Fibroblast of the conjunctiva (primary cell): ENCODE measurements around the gene ST6GALNAC6.

ENCODE experiments used
- DNase-seq: peaks from one replicate; pipeline ENCODE4 v3.0.0-alpha.2; 2010; ENCODE audit warnings: low read depth

Gene ST6GALNAC6

DNA sequence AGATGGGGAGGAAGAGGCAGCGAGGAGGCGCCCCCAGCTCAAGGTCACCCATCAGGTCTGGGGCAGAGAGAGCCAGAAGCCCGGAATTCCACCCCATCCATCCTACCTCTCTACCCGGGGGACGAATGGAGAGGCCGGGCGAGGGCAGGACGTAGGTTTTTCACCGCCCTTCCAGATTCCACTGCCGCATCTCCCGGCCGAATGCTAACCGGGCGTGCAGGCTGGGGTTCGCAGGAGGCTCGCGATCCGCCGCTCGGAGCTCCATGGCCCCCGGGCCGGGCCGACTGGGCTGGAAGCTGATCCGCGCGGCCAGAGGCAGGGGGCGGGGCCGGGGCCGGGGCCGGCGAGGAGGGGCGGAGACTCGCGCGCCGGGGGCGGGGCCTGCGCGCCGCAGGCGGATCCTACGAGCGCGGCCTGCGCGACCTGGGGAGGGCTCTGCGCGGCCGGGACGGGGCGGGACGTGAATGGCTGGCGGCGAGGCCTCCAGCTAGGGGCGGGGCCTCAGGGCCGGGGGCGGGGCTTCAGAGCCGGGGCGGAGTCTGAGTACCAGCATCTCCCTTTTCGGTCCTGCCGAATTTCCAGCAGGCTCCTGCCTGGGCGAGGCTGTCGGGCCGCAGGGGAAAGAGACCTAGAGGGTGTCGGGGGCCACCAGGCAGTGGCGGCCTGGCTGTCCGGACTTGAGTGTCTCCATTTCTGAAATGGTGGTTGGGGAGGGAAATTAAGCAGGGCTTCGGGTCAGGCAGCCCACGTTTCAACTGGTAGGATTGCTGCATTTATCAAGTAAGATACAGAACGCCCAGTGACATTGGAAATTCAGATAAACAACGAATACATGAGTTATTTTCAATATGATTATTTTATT, 17.5 kb upstream of the ST6GALNAC6 start, which contains the start of gene ST6GALNAC4:
TSS of gene ST6GALNAC4 (minus strand) at position 322 of the 862 bp plus-strand sequence. CDS start 622 bp downstream, outside the sequence.
- DNase-seq: peak; percentile 89

DNA sequence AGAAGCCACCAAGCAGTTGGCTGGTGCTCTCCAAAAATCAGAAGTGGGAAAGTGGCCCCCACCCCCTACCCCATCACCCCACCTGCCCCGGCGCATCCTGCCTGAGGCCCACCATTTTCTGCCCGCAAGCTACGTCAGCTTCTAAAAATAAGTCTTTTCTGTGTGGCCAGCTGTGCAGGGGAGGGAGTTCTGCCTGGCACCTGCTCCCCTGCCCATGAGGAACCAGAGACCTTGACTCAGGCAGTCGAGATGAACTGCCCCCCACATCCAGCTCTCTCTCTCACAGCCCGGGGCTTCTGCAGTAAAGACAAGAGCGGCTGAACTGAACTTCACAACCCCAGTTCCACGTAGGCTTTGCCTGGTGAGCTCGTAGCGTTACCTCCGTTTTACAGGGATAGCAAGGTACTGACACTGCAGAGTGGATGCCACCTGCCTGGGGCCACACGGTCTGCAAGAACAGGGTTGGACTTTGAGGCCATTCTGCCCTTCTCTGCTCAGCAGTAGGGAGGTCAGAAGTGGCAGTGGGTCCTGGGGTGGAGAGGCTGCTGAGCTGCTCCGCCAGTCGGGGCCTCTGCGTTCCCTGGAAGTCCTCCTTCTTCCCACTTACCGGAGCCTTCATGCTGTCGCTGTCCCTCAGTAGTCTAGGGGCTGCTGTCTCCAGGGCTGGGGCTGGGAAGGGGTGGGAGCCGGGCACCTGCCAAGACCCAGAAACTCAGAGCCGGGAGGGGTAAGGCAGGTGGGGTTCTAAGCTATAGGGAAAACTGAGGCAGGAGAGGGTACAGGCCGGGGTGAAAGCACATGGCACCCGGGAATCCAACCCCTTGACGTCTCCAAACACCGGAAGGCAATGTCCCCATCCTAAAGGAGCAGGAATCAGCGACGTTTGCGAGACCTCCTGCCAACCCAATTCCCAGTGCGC, 16.7 kb upstream of the ST6GALNAC6 start:
- no peak for DNase-seq

DNA sequence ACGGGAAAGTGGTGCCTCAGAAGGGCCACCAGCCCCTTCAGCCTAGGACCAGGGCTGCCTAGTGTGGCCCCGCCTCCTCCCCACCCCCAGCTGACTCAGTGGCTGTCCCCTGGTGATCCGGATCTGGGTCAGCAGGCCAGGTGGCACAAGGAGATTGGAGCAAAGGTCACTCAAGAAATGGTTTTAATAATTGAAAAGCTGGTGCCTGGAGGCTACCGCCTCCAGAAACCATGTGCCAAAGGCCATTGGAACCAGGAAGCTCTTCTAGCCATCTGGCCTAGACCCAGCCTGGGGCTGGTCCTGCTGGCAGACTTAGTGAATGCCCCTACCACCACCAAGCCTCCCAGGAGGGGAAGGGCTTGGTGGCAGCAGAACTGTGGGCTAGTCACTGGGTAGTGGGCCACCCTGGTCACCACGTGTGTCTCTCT, 15.9 kb upstream of the ST6GALNAC6 start:
- no peak for DNase-seq

DNA sequence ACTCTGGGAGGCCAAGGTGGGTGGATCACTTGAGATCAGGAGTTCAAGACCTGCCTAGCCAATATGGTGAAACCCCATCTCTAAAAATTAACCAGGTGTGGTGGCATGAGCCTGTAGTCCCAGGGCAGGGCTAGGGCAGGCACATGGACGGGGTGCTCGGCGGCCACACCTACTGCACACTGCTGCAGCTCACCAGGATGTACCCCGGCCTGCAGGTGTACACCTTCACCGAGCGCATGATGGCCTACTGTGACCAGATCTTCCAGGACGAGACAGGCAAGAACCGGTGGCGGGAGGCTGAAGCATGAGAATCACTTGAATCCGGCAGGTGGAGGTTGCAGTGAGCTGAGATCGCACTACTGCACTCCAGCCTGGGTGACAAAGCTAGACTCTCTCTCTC, 14.3 kb upstream of the ST6GALNAC6 start:
- DNase-seq: no peak

DNA sequence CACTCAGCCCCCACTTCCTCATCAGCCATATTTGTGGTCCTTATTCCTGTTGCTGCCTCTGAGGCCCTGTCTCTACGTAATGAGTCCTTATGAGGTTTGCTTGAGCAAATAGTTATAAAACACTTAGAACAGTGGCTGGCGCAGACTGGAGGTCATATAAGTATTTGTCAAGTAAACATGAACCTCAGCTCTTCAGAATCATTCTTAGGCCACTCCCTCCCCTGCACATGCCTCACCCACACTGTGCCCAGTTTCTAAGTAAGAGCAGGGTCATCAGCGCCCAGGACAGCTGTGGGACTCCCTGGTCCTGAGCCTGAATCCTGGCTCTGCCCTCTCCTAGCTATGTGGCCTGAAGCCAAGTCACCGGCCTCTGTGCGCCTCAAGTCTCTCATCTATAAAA, 13.5 kb upstream of the ST6GALNAC6 start:
- no peak for DNase-seq

DNA sequence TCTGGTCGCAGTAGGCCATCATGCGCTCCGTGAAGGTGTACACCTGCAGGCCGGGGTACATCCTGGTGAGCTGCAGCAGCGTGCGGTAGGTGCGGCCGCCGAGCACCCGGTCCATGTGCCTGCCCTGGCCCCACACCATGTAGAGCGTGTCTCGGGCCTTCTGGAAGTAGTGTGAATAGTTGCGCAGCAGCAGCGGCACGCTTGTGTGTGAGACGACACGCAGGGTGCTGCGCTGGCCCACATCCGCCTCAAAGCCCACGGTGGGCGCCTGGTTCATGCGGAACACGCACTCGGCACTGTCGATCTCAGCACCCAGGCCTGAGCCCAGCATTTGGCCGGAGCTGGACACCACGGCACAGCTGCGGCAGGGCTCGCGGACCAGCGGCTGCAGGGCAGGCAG, 12.9 kb upstream of the ST6GALNAC6 start:
- DNase-seq: no peak

DNA sequence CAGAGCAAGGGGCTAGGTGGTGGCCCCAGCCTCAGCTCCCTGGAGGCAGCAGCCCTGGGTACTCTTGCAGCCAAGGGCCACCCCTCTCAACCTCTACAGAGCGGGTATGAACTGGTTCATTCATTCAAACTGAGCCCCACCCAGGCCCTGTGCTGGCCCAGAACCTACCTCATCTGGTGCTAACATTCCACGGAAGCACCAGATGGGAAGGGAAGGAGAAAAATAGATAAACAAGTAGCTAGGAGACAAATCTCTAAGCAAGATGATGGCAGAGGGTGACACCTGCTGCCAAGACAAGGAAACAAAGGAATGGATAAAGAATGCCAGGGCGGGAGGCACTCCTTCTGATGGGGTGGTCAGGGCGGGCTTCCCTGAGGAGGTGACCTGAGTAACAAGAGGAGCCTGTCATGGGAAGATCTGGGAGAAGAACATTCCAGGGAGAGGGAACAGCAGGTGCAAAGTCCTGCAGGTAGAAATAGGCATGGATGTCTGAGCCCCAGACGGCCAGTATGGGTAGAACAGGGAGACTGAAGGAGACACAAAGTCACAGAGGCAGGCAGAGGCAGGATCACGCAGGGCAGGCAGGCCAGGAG, 11.3 kb upstream of the ST6GALNAC6 start:
- DNase-seq: no peak

DNA sequence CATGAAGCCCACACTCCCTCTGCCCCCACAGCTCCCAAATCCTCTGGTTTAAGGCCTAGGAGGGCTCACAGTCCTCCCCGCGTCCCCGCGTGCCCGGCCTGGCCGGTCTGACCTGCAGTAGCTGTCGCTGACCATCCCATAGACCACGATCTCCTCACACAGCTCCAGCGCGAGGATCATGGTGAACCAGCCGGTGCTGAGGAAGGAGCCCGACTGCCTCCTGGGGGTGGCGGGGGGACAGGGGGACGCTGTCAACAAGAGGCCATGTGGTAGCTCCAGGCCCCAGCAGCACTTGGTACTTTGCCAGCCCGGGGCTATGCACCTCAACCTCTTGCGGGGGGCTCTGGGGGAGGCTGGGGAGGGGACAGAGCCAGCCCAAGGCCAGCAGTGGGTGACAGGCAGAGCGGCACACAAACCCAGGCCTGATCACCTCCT, 10.5 kb upstream of the ST6GALNAC6 start:
- no peak for DNase-seq

DNA sequence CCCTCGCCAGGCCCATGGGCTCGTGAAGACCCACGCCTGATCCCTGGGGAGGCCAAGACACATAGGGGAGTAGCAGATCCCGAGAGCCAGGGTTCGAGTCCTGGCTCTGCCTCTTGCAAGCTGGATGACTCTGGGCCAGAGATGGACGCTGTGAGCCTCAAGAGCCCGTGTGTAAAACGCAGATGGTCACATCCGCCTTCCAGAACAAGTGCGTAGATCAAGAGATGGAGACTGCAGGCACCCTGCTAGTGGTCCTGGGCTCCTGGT, 9.2 kb upstream of the ST6GALNAC6 start:
- no peak for DNase-seq

DNA sequence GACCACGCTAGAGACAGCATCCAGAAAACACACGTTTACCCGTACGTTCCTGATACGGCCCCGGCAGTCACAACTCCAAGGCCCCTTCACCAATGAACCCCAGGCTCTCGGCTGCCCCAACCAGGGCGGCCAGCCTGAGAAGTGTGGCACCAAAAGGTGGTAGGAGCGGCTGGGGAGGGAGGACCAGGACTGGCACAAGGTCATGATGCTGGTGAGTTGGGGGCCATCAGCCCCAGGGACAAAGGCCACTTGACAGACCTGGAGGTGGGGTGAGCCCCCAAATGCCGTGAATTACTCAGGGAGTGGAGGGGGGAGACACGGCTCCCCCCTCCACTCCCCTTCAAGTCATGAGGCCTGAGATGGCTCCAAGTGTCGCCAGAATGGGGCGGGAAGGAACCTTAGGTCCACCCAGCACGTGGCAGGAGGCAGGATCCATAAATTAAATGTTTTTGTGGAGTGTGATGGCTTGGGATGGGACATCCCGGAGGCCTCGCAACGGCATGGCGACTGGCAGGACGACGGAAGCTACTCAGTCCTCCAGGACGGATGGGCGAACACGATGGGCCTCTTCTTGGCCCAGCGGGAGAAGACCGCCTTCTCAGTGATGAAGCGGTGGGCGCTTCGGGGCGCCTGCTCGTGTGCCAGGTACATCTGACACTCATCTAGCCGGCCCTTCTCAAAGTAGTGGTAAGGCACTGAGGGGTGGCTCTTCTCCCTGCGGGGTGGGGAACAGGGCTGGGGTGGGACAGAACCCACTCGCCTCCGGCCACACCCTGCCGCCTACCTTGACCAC, 8.7 kb upstream of the ST6GALNAC6 start:
- DNase-seq: no peak

DNA sequence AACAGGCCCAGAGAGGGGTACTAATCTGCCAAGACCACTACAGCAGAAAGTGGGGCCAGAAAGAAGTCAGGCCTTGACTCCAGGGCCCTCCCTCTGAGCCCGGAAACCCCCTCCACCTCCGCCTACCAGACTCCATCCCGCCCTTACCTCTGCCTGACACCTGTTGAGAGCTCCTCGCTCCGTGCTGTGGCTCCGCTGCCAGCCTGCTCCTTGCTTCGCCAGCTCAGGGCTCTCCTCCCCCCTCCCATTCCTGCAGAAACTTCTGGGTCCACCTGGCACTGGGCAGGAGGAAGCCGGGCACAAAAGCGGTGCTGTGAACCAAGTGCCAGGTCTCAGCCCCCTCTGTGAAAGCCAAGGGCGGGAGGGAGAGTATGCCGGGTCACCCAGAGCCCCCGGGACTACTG, 6.4 kb upstream of the ST6GALNAC6 start:
- DNase-seq: no peak

DNA sequence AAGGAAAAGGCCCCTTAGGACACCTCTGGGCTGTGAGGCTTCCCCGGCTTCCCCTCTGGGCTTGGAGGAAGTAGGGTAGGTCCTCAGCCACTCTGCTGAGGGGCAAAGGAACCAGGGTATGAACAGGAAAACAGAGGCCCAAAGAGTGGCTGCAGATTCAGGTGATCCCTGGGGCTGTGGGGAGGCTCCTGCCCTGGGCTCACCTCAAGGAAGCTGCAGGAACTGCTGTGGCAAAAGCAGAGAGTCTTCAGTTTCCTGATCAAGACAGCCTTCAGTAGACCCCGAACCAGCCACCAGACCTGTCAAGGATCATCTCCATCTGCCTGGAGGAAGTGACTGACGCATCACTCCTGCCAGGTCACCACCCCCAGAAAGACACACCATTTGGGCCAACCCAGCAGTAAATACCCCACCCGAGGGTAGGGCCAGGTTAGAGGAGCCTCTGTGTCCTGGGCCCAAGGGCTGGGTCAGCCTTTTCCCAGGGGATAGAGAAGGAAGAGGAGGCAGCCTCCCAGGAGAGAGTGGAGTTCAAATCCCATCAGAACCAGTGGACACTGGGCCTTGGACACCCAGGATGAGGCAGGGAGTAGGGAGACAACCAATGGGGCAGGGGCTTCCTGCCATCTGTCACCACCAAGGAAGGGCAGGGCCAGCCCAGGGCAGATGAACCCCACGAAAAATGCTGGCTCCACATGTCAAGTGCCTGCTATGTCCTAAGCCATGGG, 5.8 kb upstream of the ST6GALNAC6 start:
- no peak for DNase-seq

DNA sequence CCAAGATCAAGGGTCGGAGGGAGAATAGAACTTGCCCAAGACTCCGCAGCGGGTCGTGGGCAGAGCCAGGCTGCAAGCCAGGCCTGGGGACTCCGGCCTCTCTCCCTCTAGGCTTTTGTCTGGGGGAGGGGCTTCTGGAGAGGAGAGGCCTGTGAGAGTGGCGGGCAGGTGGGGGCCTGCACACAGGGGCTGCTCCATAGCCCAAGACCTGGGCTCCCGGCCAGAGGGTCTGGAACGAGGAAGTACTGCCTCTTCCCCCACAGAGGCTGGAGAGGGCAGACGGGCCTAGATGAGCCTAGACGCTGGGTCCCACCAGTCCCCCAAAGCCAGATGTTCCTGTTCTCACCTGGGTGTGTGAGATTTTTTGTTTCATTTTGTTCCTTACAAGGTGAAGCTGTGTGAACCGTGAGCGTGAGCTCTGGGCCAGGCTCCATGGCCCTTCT, 5.2 kb upstream of the ST6GALNAC6 start:
- no peak for DNase-seq

DNA sequence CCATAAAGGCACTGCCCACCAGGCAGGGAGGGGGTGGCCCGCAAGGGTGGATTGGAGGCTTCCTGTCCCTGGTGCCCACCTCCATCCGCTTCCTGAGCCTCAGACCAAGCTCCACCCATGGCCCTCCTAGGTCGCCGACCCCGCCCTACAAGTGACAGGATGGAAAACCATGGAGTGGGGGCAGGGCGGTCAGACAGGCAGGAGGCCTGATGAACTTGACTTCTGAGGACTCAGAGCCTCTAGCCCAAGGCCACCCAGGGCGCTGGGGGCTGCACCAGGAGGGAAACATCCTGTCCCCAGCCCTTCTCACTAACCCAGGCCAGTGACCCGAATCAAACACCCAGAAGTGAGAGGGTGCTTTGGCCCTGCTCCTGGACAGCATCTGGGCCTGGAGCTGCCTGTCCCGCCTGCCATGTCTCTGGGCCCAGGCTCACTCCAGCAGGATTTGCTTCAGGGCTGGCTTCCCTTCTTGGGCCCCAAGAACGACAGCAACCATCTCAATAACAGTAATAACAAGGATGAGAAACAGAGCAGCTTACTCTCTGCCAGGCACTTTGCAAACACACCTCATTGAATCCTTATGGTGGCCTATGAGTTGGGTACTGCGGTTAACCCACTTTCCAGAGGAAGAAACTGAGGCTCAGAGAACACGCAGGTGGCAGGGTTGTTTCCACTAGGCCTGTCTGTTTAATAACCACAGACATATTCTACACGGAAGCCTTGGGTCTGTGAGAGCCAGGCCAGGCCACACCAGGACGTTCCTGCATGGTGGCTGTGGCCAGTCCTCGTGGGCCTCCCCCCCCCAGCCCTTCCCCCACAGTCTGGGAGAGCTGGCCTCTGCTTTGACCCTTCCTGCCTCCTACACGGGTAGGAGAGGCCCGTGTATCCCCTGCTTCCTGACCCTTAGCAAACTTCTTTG, 4.4 kb upstream of the ST6GALNAC6 start:
- DNase-seq: no peak

DNA sequence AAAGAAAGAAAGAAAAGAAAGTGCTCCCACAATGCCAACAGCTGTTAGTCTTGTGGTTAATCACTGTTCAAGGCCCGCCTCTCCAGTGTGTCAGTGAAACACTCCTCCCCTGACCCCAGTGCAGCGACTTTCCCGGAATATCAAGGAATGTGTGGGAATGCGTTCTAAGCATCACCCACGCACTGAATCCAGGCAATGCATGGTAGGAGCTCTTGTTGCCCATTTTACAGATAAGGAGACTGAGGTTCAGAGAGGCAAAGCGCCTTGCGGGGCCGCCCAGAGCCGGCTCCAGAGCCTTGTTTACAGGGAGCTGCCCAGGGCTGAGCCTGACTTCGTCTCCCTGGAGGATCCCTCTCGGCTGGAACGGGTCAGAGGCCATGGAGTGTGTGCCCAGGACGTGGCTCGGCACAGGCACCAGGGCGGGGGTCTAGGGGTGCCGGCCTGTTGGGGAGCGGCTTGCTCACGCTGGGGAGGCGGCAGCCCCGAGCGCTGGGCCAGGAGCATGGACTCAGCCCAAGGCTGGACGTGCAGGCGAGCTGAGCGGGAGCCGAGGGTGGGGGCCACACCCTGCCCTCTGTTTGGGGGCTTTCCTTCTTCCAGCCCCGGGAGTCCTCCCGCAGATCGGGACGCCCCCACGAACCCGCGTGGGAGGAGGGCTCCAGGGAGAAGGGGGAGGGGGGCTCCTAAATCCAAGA, 823 bp downstream of the ST6GALNAC6 start:
- DNase-seq: peak; percentile 53

DNA sequence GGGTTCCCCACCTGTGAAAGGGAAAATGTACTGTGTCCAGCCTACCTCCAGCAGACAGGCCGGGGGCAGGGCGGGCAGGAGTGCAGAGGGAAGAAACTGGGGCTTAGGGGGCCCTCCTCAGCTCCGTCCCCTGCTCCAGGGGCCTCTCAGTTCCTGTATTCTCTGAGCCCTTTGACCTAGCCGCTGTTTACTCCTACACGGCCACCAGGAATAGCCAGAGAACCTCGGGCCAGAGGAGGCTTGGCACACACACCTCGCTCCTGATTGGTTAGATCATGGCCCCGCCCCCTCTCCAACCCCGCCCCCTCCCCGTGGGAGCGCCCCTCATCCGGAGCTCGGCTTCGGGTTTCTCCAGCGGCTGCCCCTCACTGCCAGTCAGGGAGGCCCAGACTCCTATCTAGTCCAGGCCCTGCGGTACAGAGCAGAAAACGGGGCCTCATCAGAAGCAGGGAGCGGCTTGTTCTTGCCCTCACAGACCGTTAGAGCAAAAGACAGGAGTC, 2.2 kb downstream of the ST6GALNAC6 start:
- peak; percentile 77 for DNase-seq

DNA sequence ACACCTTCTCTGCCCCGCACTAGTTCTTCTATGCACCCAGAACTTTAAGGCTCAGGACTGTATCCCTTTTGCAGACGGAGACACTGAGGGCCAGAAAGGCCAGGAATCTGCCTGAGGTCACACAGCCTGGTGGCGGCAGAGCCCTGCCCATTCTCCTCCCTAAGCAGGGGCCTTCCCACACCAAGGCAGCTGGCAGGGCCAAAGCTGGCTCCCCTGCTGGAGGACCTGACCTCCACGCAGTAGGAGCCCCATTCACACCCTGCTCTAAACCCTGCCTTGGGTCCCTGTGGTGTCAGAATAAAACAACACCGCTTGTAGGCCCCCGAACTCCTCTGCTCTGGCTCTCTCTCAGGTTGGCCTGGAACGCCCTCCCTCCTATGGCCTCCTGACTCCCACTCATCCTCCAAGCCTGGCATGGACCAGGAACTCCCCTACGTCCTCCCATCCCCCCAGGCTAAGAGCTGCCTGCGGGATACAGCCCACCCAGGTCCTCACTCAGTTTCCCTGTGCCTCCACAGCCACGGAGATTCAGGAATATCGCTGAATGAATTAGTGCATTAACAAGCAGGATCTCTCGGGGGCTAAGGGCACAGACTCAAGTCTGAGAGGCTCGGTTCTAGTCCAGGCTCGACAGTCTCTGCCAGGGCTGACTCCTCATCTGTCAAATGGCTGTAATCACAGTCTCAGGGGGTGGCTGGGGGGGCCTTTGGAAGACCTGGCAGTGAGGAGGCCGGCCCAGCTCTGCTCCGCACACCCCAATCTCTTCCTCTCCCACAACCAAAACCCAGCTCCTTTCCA, 2.8 kb downstream of the ST6GALNAC6 start:
- DNase-seq: no peak

DNA sequence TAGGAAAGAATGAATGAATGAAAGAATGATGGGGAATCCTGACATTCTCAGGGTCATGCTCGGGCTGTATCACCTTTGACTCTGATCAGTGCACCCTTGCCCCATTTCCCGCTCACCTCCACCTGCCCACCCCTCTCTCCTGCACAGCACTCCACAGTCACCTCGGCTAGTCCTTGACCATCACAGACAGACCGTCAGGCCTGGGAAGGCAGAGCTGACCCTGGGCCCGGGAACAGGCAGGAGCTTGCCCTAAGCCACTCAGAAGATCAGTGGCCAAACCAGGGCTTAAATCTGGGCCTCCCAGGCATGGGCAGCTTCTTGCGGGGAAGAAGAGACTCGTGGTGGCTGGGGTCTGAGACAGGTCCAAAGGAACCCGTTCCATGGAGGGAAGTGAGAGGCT, 3.6 kb downstream of the ST6GALNAC6 start:
- no peak for DNase-seq
